H1 (cell line): Measurements from ENCODE around the gene OR5H1. TPM values are rescaled to one million over a fixed set of nuclear protein-coding genes. Genes with fewer than 3 reads are reported as not detected.

Source experiments
- CTCF ChIA-PET: fragments of 300-600 bp; sonication (Branson Sonifier 250); formaldehyde crosslinking; loops from one replicate; lab custom pipeline; 2021; ENCODE audit not compliant: partially characterized antibody; lab: Charles Lee
- POLR2A ChIA-PET: fragments of 300-600 bp; sonication (Branson Sonifier 250); formaldehyde crosslinking; loops from one replicate; lab custom pipeline; 2021; ENCODE audit warnings: inconsistent platforms; ENCODE audit not compliant: partially characterized antibody; lab: Charles Lee
- DNase-seq, 2 experiments: peaks; one replicate each; pipeline versions ENCODE4 v3.0.0 to v3.0.0-alpha.2; 2010 to 2022; ENCODE audit warnings: low spot score in 2 of 2, low read depth in 1 of 2, mixed read lengths in 1 of 2
- FAIRE-seq: peaks from 2 replicates; lab custom pipeline; 2011; peaks lifted over from hg19 to GRCh38; lab: Jason Lieb, UNC
- H2AFZ ChIP-seq: 2 replicates; pipeline ENCODE4 v1.8.1; 2012; ENCODE audit warnings: low read length, inconsistent platforms
- H2AK5ac ChIP-seq: 2 replicates; pipeline ENCODE4 v1.6.1; 2013; ENCODE audit warnings: low read depth, low read length
- H2BK120ac ChIP-seq: replicated peaks from 2 replicates; pipeline ENCODE3; 2013; ENCODE audit warnings: low read depth, low read length, inconsistent platforms
- H2BK12ac ChIP-seq: 2 replicates; pipeline ENCODE4 v1.6.1; 2013; ENCODE audit warnings: low read depth, low read length
- H2BK15ac ChIP-seq: 2 replicates; pipeline ENCODE4 v1.6.1; 2013; ENCODE audit warnings: low read length
- H2BK20ac ChIP-seq: 2 replicates; pipeline ENCODE4 v1.6.1; 2013; ENCODE audit warnings: low read length
- H2BK5ac ChIP-seq: 2 replicates; pipeline ENCODE4 v1.6.1; 2013; ENCODE audit warnings: low read depth, low read length
- H3K14ac ChIP-seq: 2 replicates; pipeline ENCODE4 v1.6.1; 2013; ENCODE audit warnings: inconsistent platforms; ENCODE audit not compliant: insufficient read length
- H3K18ac ChIP-seq: 2 replicates; pipeline ENCODE4 v1.6.1; 2013; ENCODE audit warnings: low read length; ENCODE audit errors: extremely low read depth
- H3K23ac ChIP-seq: 2 replicates; pipeline ENCODE4 v1.6.1; 2013; ENCODE audit warnings: inconsistent platforms; ENCODE audit not compliant: insufficient read length
- H3K23me2 ChIP-seq: 2 replicates; pipeline ENCODE4 v1.6.1; 2013; ENCODE audit warnings: low read depth, low read length
- H3K27ac ChIP-seq: 2 replicates; pipeline ENCODE4 v1.6.1; 2011; ENCODE audit warnings: low read depth, low read length, inconsistent platforms
- H3K27me3 ChIP-seq, 4 experiments: replicated peaks in 1 of 4; 1 replicate in 1 of 4; 2 replicates in 3 of 4; pipeline versions ENCODE4 v1.6.1 to v1.8.1; 2011 to 2013; ENCODE audit warnings: low read length in 3 of 4, mild to moderate bottlenecking in 3 of 4, inconsistent platforms in 2 of 4, mixed read lengths in 2 of 4, moderate library complexity in 1 of 4; ENCODE audit not compliant: control insufficient read depth in 3 of 4, insufficient read depth in 3 of 4; ENCODE audit errors: extremely low read depth in 1 of 4
- H3K36me3 ChIP-seq, 4 experiments: 2 replicates each; pipeline versions ENCODE4 v1.6.1 to v1.8.1; 2011 to 2013; ENCODE audit warnings: mild to moderate bottlenecking in 4 of 4, low read length in 3 of 4, moderate library complexity in 2 of 4, control low read depth in 1 of 4, inconsistent platforms in 1 of 4; ENCODE audit not compliant: insufficient read depth in 4 of 4, control insufficient read depth in 2 of 4
- H3K4ac ChIP-seq: replicated peaks from 2 replicates; pipeline ENCODE3; 2013; ENCODE audit warnings: low read length, low read depth, mixed read lengths, inconsistent platforms; ENCODE audit not compliant: insufficient read length
- H3K4me1 ChIP-seq, 4 experiments: replicated peaks in 1 of 4; 1 replicate in 1 of 4; 2 replicates in 3 of 4; pipeline versions ENCODE4 v1.6.1 to v1.8.1; 2011 to 2013; ENCODE audit warnings: low read length in 3 of 4, inconsistent platforms in 2 of 4, mixed read lengths in 1 of 4; ENCODE audit not compliant: insufficient read depth in 4 of 4, control insufficient read depth in 3 of 4
- H3K4me2 ChIP-seq, 2 experiments: 2 replicates each; pipeline versions ENCODE4 v1.6.1 to v1.8.1; 2011 to 2013; ENCODE audit warnings: low read depth in 2 of 2, low read length in 2 of 2, control low read depth in 1 of 2, inconsistent platforms in 1 of 2, mild to moderate bottlenecking in 1 of 2; ENCODE audit not compliant: insufficient read depth in 1 of 2
- H3K4me3 ChIP-seq, 4 experiments: fragments of 200-600, 300-600 bp in 1 of 4; sonication (generic), shearing (Covaris generic), sonication (Bioruptor Twin) in 1 of 4; 2 replicates each; pipeline versions ENCODE4 v1.5.1 to v1.8.1; 2011 to 2016; ENCODE audit warnings: low read length in 4 of 4, low read depth in 3 of 4, control low read depth in 2 of 4, inconsistent platforms in 2 of 4, mild to moderate bottlenecking in 2 of 4, mixed read lengths in 1 of 4, moderate library complexity in 1 of 4; ENCODE audit not compliant: insufficient read depth in 2 of 4; ENCODE audit errors: extremely low read depth in 1 of 4
- H3K56ac ChIP-seq: replicated peaks from 2 replicates; pipeline ENCODE3; 2013; ENCODE audit warnings: low read depth, mild to moderate bottlenecking, mixed read lengths, low read length, inconsistent platforms; ENCODE audit not compliant: insufficient read length
- H3K79me1 ChIP-seq: 2 replicates; pipeline ENCODE4 v1.6.1; 2013; ENCODE audit warnings: low read depth, low read length, control low read depth
- H3K79me2 ChIP-seq, 2 experiments: 2 replicates each; pipeline versions ENCODE4 v1.6.1 to v1.8.1; 2012 to 2013; ENCODE audit warnings: low read length in 2 of 2, mild to moderate bottlenecking in 2 of 2, inconsistent platforms in 1 of 2; ENCODE audit not compliant: insufficient read depth in 2 of 2, control insufficient read depth in 1 of 2
- H3K9ac ChIP-seq, 4 experiments: replicated peaks in 1 of 4; 1 replicate in 1 of 4; 2 replicates in 3 of 4; pipeline versions ENCODE4 v1.6.1 to v1.8.1; 2011 to 2013; ENCODE audit warnings: low read depth in 3 of 4, low read length in 3 of 4, control low read depth in 2 of 4, mild to moderate bottlenecking in 2 of 4, moderate library complexity in 2 of 4, inconsistent platforms in 1 of 4; ENCODE audit errors: extremely low read depth in 1 of 4
- H3K9me3 ChIP-seq, 2 experiments: 2 replicates each; pipeline versions ENCODE4 v1.6.1 to v1.8.1; 2012 to 2013; ENCODE audit warnings: mild to moderate bottlenecking in 2 of 2, moderate library complexity in 2 of 2, control low read depth in 1 of 2, inconsistent platforms in 1 of 2, low read depth in 1 of 2, low read length in 1 of 2, mixed read lengths in 1 of 2; ENCODE audit not compliant: insufficient read depth in 2 of 2
- H4K20me1 ChIP-seq, 2 experiments: replicated peaks in 1 of 2; 2 replicates each; pipeline versions ENCODE3 to v1.8.1; 2011 to 2013; ENCODE audit warnings: inconsistent platforms in 2 of 2, low read length in 2 of 2, mild to moderate bottlenecking in 1 of 2; ENCODE audit not compliant: insufficient read depth in 2 of 2, control insufficient read depth in 1 of 2
- H4K5ac ChIP-seq: 2 replicates; pipeline ENCODE4 v1.6.1; 2013; ENCODE audit warnings: low read length, low read depth, mixed read lengths, inconsistent platforms; ENCODE audit not compliant: insufficient read length
- H4K8ac ChIP-seq: 2 replicates; pipeline ENCODE4 v1.8.0; 2013; ENCODE audit warnings: mild to moderate bottlenecking, moderate library complexity, low read length, inconsistent platforms; ENCODE audit not compliant: insufficient read depth; ENCODE audit errors: extremely low read depth
- H4K91ac ChIP-seq: replicated peaks from 2 replicates; pipeline ENCODE3; 2013; ENCODE audit warnings: low read length, mixed read lengths, inconsistent platforms; ENCODE audit not compliant: insufficient read length
- ATF2 ChIP-seq: IDR thresholded peaks from 2 replicates; pipeline ENCODE4 v1.6.1; 2012; ENCODE audit warnings: low read length, inconsistent platforms
- BCL11A ChIP-seq, 2 experiments: IDR thresholded peaks; one replicate each; pipeline ENCODE4 v1.6.1; 2011; ENCODE audit warnings: low read depth in 2 of 2, low read length in 2 of 2, mild to moderate bottlenecking in 2 of 2
- CBX5 ChIP-seq: fragments of 300-800, 300-1000 bp; sonication (generic); IDR thresholded peaks from 2 replicates; pipeline ENCODE4 v1.7.1; 2016; ENCODE audit warnings: antibody characterized with exemption, low read length, low read depth
- CTCF ChIP-seq, 3 experiments: IDR thresholded peaks; 1 replicate in 2 of 3; 2 replicates in 1 of 3; pipeline versions ENCODE4 v1.5.1 to v1.6.1; 2011; ENCODE audit warnings: low read length in 3 of 3, mild to moderate bottlenecking in 3 of 3, inconsistent platforms in 2 of 3, low read depth in 1 of 3, moderate library complexity in 1 of 3; ENCODE audit not compliant: insufficient read depth in 1 of 3; ENCODE audit errors: control extremely low read depth in 1 of 3
- MAX ChIP-seq: IDR thresholded peaks from 2 replicates; pipeline ENCODE4 v1.6.1; 2012; ENCODE audit warnings: inconsistent platforms
- POU5F1 ChIP-seq: IDR thresholded peaks from 2 replicates; pipeline ENCODE4 v1.6.1; 2011; ENCODE audit warnings: low read depth, mild to moderate bottlenecking, low read length, moderate library complexity
- SIRT6 ChIP-seq: IDR thresholded peaks from one replicate; pipeline ENCODE4 v1.7.1; 2012; ENCODE audit warnings: low read length, inconsistent platforms
- SP1 ChIP-seq: IDR thresholded peaks from 2 replicates; pipeline ENCODE4 v1.6.1; 2011; ENCODE audit warnings: low read depth, low read length
- SP2 ChIP-seq: IDR thresholded peaks from 2 replicates; pipeline ENCODE4 v1.6.1; 2012; ENCODE audit warnings: mild to moderate bottlenecking, low read length, inconsistent platforms
- SRF ChIP-seq: IDR thresholded peaks from 2 replicates; pipeline ENCODE4 v1.6.1; 2011; ENCODE audit warnings: mild to moderate bottlenecking, low read depth, low read length, moderate library complexity
- TAF7 ChIP-seq: optimal IDR thresholded peaks from 2 replicates; pipeline ENCODE3; 2011; ENCODE audit warnings: low read depth, mild to moderate bottlenecking, inconsistent platforms, low read length, moderate library complexity, borderline replicate concordance
- TBP ChIP-seq: IDR thresholded peaks from 2 replicates; pipeline ENCODE4 v1.6.1; 2011; ENCODE audit warnings: low read depth, low read length, improper control_type of control experiment
- polyA plus RNA-seq, 7 experiments: library from polyadenylated mRNA; depleted of rRNA in 3 of 7; stranded (reverse) in 5 of 7; unstranded in 2 of 7; fragments of >200 nt in 5 of 7; fragments of 200-250 nt in 2 of 7; gene quantifications; 1 replicate in 5 of 7; 2 replicates in 1 of 7; 4 replicates in 1 of 7; pipeline versions ENCODE4 v1.2.1 to v1.2.3, GENCODE V29; 2011 to 2013; ENCODE audit warnings: missing spikeins in 2 of 7, mixed read lengths in 2 of 7
- total RNA-seq: library from RNA; stranded (reverse); fragmentation: NEBNext Ultra II Directional; extraction: Animal tissue kit (Norgen Biotek cat#: 25700); gene quantifications from 2 replicates; pipeline ENCODE4 v1.2.1, GENCODE V29; 2021

Gene OR5H1
- total and polyA plus RNA-seq, 2 of the 8 experiments (the other 6 are each of a cell fraction or from before 2014, with no cell fraction given) = not detected

GRCh38 chr3:98140531-98140930 is 10.0 kb downstream of the OR5H1 start:
- H3K23me2 ChIP-seq = no peaks in the 10 kb centered on the region; the same call in 1 of the 2 replicates
- TF ChIP-seq SRF (no peak), TAF7 (no peak), MAX (no peak), SIRT6 (no peak), CTCF (IDR thresholded peaks at IDR 0.05; ENCODE audit: control extremely low read depth in 1 of 3, insufficient read depth in 1 of 3, low read depth in 1 of 3, low read length in 3 of 3) (no peak), SP2 (no peak), POU5F1 (no peak), ATF2 (no peak), TBP (no peak), CBX5 (no peak), SP1 (no peak), BCL11A (IDR thresholded peaks at IDR 0.05; ENCODE audit: low read depth in 2 of 2, low read length in 2 of 2) (no peak)

More at GRCh38 chr3:98140531-98140930, 10.0 kb downstream of the OR5H1 start:
- Histone ChIP-seq H2AFZ (no peak overlapping the region), H2BK120ac (no peak overlapping the region), H3K18ac (no peak overlapping the region), H3K27ac (no peak overlapping the region), H3K27me3 (no peaks in the 10 kb centered on the region), H3K9me3 (no peaks in the 10 kb centered on the region), H3K4ac (no peak overlapping the region), H3K79me1 (no peaks in the 10 kb centered on the region), H3K14ac (no peak overlapping the region), H3K36me3 (no peaks in the 10 kb centered on the region), H3K79me2 (no peaks in the 10 kb centered on the region), H3K4me2 (no peak overlapping the region), H3K9ac (no peak overlapping the region), H4K91ac (no peak overlapping the region), H2BK12ac (no peak overlapping the region), H3K4me1 (peaks cover 0 to 5% (median 0%) of the 10 kb centered on the region in 4 experiments; a peak in 1 of 7 replicates), H3K23ac (no peak overlapping the region), H4K20me1 (no peaks in the 10 kb centered on the region), H4K5ac (no peak overlapping the region), H4K8ac (no peak overlapping the region), H3K56ac (no peak overlapping the region), H2AK5ac (no peak overlapping the region), H2BK20ac (no peak overlapping the region), H2BK5ac (no peak overlapping the region), H2BK15ac (no peak overlapping the region), H3K4me3 (no peak overlapping the region)
- CTCF ChIA-PET = interaction anchor here (2.7 kb wide), 1 partner anchor 45 kb away, joined by 10 read pairs; no protein-coding TSS in a partner anchor
- FAIRE-seq (no peak), DNase-seq (no peak)
- POLR2A ChIA-PET = no interaction called here
